ENCODE measurements around the gene NAALADL2. TPM values are rescaled to one million over a fixed set of nuclear protein-coding genes. Genes with fewer than 3 reads are reported as not detected.

NAALADL2 gene
- total RNA-seq, 1 donor from 2014 or later, result 10.6 TPM

DNA sequence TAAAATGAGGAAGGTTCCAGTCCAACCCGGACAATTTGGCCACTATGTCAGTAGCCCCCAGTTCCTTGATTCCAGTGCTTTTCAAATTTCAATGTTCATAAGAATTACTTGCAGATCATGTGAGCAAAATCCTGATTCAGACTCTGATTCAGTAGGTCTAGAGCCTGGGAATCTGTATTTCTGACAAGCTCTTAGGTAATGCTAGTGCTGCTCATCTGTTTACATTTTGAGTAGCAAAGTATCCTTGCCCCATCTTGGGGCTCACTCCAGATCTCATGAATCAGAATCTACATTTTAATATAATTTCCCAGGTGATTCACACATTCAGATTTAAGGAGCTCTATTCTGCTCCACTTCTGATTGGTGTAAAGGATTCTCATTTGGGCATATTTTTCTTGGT is 142.0 kb downstream of the NAALADL2 start:
- no peak for DNase-seq

DNA sequence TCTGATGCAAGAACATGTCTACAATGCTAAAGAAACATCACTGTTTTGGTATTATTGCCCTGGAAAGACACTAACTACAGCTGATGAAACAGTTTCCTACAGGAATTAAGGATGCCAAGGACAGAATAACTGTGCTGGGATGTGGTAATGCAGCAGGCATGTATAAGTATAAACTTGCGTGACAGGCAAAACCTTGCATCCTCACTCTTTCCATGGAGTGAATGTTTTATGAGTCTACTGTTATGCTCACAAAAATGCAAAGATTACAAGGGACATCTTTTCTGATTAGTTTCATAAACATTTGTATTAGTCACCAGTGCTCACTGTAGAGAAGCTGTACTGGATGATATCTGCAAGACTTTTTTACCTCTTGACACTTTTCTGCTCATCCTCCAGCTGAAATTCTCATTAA is 143.6 kb downstream of the NAALADL2 start:
- no peak for DNase-seq

DNA sequence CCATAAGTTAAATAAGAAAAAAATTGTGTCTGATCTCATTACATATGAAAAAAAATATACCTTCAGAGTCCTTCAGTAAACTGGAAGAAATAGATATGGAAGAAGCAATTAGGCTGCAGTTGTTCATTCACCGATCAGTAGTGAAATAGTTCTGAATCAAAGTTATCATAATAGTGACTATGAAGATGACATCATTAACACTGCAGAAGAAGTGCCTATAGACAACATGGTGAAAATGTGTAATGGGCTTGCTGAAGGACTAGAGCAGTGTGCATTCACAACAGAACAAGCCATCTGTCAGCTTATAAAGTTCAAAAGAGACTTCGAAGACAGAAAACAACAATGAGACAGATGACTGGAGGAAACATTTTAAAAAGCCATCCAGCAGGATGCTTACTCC is 144.5 kb downstream of the NAALADL2 start:
- no peak for DNase-seq

DNA sequence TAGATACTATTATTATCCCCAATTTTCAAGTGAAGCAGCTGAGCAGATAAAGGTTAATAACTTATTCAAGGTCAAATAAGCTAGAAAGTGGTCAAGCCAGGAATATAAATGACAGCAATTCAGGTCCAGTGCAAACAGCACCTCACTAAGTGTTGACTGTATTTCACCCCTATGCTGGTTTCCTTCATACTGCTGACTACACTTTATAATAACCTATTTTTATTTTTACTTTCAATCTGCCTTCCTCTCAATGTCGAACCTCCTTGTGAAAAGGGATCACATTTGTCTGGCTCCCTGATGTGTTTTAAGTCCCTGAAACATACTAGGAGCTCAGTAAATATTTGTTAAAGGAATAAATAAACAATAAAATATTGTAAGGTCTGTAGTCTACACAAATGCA is 146.1 kb downstream of the NAALADL2 start:
- no peak for DNase-seq

DNA sequence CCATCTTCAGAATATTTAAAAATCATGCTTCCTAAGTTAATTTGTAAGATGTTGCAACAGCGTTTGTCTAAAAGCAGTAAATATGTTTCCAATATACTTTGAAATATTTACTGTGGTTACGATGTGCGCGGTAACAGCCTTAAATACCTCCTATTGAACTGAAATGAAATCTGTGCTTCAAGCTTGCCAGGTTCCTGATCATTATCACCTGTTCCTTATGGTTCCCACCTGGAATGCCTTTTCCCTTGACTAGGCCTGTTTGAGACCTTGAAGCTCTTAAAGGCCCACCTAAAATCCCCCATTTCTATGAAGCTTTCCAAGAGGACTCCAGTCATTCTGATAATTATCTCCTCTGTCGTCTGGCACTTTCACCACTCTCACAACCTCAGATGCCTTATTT is 146.7 kb downstream of the NAALADL2 start:
- no peak for DNase-seq

DNA sequence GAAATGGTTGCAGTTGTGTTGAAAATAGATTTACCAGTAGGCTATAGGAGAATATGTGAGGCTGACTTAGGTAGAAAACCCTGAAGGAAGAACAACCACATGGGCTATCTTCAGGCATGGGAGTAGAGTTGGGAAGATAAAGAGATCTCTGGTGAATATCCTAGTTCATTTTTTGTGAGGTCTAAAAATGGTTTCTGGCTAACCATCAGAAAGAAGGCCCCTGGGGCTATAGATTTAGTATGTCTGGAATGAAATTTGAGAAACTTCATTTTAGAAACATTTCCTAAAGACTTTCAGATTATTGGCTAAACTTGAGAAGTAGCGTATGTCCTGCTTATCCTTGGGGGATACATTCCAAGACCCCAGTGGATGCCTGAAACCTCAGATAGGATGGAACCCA is 148.2 kb downstream of the NAALADL2 start:
- DNase-seq, result no peak

DNA sequence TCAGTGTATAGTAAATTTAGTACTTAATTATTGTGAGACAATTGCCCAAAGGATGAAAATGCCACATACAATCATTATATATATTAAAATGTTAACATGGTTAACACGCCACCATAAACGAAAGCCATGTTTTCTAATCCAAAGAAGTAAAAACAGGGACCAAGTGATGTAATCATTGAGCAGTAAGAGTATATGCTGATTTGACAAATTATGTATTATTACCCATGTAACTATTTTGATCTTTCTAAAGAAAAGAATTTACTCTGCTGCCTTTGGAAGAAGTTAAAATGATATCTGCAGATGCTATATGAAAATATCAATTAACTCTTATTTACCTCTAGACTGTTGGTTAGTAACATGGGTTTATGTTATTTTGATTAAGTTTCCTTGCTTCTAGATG is 150.2 kb downstream of the NAALADL2 start:
- DNase-seq, result no peak

DNA sequence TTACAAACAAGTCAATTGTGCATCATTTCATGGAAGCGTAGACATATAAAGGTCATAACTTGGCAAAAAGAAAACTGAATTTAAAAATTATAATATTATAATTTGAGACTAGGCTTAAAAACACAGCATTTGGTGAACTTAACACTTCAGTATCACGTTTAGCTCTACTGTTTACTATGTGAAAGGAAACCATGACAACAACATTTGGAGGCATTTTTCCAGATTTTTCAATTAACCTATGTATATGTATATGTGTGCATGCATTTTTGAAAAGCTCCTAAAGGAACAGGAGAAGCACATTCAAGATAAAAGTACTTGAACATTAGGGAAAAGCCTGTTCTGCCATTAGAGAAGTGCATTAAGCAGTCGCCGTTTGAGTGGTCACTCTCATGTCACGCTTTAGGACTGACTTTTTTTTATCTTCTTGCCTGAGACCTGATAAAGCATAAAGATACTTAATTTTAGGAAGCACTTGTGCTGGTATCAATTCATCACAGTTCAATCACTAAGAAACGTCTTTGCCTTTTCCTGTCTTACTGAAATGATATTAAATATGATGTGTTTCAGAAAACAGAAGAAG is 156.0 kb downstream of the NAALADL2 start:
- DNase-seq, result no peak

DNA sequence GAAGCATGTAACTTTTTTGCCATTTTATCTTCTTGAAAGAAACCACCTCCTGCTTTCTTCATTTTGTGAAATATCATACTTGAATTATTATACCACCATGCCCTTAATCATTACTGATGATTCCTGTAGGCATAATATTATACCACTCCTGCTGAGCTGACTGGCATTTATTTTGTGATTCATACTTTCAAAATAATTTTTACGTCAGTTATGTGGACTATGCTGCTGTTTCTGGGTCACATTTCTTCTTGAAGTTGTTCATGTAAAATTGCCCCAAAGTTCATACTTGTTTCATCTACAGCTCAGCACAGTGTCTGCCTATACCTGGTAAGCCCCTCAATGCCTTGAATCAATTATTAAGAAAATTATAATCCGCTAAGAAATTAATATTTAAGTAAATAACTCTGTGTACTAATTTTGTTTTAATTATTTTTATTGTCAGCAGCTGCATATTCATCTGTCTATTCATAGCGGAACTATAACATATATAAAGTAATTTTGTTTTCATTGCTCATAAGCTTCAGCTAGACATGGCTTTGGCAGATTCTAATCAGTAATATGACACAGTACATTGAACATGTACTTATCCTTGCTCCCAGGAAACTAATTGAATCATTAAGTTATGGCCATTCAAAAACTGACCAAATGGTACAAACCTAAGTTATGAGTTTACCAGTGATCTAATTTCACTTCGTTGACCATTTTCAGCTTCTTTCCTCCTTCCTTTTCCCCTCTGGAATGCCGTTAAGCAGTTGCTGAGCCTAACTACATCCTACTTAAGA is 160.0 kb downstream of the NAALADL2 start:
- DNase-seq, result no peak

DNA sequence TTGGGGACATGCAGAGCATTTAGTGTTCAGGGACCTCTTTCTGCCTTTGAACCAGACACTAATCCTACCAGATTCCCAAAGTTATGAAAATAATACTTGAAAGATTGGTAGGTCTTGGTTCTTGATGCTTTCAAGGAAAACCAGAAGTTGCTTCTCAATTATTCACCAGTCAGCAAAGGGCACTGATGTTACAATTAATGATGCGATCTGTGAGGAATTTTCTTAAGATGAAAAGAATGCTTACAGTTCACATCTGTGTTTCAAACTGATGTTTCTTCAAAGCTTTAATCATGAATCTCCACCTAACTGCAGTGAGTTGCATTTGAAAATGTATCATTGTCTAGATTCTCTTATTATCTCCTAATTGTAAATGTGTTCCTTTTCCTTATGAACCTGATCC is 161.0 kb downstream of the NAALADL2 start:
- no peak for DNase-seq

DNA sequence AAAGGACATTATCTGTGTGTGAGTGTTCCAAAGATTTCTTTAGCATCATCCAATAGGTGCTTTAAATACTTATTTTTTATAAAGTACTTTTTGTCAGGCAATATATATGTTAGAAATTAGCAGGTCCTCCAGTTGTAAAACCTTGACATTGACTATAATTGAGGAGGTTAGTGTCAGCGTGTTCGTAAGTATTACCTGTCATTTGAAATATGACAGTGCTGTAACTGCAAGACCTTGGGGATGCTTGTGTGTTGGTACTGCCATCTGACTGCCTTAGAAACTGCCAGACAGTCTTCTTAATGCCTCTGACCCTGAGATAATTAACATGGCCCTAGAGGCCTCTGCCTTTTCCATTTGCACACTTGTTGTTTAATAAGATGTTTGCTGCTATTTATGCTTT is 170.7 kb downstream of the NAALADL2 start:
- no peak for DNase-seq

DNA sequence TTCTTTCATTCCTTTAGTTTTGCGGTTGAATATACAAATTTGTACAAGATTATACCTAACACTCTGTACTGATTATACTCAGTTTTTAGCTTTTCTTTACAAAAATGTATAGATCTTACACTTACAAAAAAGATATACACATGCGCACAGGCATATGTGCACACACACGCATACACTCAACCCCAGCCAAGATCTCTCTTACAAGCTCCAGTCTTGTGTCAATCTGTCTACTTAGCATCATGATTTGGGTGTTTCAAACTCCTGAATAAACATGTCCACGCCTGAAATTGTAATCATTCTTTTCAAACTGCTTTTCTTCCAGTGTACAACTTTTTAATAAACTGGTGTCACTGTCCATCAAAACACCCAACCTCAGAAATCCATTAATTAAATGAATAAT is 180.7 kb downstream of the NAALADL2 start:
- no peak for DNase-seq

DNA sequence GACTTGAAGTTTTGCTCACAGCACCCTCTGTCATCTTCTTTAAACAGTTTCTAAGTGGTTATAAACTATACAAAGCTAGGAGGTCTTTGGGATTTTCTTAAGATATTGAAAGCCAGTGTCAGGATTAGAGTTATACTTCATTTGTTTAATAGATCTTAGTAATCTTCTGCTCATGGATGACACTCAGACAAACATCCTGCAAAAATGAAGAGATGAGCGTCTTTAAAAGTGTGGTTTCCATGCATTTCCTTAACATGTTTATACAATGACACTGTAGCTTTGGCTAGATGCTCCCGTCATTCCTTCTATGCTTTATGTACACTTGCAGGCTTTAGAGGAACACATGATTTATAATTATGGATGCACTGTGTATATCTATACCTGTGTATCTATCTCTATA is 182.2 kb downstream of the NAALADL2 start:
- no peak for DNase-seq

DNA sequence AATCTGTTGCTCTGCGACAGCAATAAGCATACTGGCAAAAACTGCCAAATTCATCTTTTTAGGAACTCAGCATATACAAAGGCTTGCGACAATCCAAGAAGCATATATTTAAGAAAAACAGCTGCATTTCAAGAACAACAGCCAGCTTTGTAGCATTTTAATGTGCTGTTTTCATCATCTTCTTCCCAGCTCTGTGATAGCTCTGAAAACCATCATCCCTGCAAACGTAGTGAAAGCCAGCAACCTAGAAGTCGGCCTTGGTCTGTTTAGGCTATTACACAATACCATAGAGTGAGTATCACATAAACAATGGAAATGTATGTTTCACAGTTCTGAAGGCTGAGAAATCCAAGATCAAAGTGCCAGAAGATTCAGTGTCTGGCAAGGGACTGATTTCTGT is 187.5 kb downstream of the NAALADL2 start:
- DNase-seq, result no peak

DNA sequence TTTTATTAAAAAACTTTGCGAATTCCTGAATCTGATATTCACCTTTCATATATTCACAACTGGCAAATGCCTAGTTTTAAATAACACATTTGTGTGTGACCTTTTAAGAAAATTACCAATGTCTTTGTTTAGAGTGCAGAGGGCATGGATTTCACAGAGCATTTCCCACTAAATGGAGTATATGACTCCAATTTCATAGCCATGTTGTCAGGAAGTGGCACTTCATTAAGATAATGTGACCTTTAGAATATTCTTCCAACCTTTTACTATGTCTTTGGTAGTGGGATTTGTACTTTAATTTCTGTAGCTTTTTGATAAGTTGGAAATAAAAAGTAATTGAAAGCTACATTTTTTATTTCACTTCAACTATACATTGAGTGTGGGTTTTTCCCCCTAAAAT is 188.7 kb downstream of the NAALADL2 start:
- no peak for DNase-seq

DNA sequence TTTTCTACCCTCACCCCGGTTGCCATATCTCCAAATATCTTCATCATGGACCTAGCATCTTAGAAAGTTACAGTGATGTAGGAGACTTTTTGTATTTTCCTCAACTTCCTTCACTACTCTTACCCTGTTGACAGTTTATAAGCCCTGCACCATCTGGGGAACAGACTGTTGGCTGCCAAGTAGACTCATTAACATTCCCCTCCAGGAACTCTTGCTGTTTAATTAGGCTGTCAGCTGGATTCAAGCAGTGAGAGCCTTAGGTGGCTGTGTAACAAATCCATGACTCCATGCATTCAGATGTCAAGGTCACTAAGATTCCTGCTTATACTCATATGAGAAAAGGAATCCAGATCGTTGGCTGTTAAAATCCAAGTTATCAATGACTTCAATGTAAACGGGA is 198.3 kb downstream of the NAALADL2 start:
- no peak for DNase-seq

DNA sequence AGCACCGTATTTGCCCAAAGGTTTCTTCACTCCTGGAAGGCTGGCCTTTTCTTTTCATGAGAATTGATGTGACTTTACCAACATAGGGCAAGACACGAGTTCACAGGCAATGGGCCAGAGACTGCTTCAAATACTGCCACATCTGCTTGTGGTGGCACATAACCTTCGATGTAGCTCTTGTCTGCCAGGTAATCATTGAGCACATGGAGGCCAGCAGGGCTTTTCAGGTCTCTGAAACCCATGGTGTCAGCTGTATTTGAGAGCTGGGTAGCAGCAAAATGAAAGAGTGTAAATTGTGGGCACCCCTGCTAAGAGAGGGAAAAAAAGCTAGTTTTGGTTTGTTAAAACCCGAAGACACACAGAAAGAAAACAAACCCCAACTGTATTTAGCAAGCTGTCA is 200.7 kb downstream of the NAALADL2 start:
- no peak for DNase-seq

DNA sequence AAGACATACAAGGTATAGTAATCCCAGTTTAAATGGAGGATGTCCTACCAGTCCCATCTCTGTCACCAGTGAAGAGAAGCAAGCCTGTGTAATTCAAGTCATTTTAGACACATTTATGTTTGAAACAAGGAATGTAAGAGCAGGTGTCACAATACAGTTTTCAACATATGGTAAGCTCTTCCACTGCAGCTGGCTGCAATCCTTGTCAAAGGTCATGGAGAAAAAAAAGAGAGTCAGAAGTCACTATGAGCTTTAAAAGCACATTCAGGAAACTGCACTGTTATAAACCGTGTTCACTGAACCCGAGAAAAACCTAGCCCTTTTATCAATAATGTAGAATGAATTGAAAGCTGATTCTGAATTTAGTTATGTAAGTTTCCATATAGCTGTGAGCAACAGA is 206.4 kb downstream of the NAALADL2 start:
- no peak for DNase-seq

DNA sequence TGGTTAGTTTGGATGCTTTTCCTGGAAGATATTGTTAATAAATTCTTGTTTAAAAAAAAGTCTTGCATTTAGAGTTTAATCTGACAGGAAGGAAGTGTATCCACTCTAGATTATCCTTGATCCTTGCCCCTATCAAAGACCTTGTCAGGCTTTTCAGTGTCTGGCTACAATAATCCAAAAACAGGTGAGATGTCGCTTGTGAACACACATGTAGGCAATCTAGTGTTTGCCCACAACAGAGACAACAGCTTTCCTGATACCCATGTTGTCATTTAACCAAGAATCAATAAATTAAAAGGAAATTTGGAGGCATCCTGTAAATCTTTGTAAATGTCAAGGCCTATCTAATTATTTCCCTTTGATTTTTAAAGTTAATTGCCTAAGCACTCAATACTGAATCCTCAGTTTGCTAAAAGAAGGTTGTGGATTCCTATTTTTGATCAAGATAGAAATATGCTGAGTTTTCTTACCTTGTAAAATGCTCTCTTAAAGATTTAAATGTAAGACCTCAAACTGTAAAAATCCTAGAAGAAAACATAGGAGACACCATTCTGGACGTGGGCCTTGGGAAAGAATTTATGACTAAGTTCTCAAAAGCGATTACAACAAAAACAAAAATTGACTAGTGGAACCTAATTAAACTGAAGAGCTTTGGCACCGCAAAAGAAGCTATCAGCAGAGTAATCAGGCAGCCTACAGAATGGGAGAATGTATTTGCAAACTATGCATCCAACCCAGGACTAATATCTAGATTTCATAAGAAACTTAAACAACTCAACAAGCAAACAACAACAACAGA is 207.7 kb downstream of the NAALADL2 start:
- DNase-seq, result no peak

DNA sequence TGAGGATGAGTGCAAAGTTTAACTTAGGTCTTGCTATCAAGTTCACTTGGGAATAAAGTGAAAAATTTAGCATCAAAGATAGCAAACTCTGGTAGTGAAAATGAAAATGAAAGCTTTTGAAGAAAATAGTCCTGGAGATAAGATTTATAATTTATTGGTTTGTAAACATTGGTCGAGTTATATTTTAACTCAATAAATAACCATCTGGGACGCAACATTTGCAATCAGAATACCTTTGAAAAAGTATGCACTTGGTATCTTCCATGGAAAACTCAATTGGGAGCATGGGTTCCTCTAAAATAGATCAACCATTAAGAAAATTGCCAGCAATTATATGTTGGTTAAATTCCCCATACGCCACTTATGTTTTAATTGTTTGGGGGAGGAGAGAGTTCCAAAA is 209.5 kb downstream of the NAALADL2 start:
- no peak for DNase-seq

DNA sequence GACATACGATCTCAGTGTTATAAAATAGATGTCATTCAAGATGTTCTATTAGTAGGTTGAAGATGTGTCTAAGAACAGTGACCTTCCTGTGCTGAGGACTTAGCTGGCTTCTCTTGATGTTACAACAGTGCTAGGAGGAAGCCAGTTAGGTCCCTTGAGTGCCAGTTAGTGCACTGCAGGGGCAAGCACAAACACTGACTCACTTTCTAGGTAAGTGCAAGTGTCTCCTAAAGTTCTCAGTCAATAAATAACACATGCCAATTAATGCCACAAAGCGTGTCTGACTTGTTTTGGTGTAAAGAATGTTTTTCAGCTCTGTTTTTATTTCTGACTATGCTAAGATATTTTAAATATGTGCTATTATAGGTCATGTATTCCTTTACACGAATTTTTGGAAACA is 211.8 kb downstream of the NAALADL2 start:
- DNase-seq, result no peak

DNA sequence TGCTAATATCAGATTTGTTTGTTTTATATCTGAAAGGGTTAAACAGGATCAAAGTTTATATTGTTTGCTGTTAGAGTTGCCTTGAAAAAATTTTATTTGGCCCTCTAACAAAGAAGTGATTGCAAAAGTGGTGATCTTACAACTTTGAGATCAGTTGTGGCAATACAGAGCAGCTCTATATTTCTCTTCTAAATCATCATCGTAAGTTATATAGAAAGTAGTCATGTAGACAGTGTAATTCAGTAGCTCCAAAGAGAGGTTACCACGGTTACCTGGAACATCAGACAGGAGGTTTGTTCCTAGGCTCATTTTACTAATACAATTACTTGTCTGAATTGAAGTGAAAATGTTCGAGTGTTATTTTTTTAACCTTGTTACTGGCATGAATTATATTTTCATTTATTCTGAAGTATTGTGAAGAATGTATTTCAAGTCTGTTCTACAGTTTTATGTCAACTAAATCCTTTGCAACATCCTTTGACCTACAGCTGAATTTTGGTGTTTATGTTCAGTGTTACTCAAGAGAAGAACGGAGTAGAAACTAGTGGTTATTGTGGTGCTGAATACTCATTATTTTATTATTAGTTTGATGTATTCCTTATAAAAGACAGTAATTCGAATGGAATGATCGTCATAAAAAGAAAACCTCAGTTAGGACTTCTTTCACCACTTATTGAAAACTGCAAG is 214.2 kb downstream of the NAALADL2 start:
- no peak for DNase-seq

DNA sequence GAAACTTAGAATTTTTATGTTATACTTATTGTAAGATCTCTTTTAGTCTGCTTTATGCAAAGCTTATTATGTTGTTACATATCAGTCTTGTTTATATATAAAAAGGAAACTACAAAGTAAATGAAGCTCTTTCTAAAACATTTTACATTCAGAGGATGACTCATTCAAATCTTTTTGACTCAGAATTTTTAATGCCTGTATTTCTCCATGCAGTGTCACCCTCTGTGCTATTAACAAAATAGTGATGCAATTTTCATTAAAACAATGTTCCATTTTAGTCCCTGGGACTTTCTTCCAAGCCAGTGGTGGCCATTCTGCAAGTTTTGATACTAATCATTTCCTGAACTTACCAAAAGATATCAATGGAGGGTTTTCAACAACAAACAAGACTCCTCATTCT is 216.1 kb downstream of the NAALADL2 start:
- DNase-seq, result no peak
